HPDE6-E6E7 (cell line): ENCODE results near the gene IMMP2L.

ENCODE experiments used
- DNase-seq: peaks from one replicate; pipeline ENCODE4 v3.0.0; 2011; ENCODE audit warnings: missing footprints; ENCODE audit errors: extremely low spot score

Gene IMMP2L

DNA sequence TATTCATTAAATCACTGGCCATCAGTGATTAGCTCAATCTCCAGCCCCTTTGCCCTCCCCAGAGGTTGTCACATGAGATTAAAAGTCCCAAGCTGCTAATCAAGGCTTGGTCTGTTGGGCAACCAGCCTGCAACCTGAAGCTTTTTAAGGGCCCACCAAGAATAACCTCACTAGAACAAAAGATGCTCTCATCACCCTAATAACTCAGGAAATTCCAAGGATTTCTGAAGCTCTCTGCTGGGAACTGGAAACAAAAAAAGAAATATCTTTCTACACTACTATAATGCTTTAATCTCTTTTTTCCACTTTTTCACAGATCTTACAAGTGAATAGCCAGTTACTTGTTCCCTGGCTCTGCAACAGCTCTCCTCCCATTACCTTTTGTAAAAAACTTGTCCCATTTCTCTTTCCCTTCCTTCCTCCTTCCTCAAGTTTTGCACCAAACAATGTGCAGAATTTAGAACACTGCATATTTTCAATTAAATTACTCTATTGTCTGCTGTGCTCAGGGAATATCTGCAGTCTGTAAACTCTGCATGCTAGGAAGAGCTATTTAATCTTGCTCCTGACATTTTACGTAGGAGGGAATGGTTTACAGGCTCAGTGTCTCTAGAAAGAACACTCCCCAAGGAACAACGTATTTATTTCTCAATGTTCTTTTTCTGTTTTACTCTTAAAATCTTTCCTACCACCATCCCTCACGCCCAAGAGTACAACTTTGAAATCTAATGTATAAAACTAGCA, 169.1 kb downstream of the IMMP2L start:
- DNase-seq, result no peak

DNA sequence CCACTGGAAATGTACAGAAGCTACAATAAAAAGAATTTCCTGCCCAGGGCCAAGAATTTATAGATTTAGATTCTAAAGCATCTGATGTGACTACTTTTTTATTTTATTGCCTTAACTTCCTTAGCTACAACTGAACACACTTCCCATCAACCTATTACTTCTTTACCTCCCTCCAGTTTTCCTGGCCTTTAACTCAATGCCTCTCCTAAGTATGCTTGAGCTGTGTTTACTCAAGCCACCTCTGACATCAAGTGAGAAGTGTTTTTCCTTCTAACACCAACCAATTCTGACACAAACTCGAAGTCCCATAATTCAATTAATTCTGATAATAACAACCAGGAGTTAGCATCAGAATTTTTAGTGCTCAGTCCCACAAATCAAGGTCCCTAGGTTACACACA, 170.0 kb downstream of the IMMP2L start:
- DNase-seq, result no peak

GRCh38 chr7:111390000-111390399, 172.3 kb downstream of the IMMP2L start:
- no peak for DNase-seq

DNA sequence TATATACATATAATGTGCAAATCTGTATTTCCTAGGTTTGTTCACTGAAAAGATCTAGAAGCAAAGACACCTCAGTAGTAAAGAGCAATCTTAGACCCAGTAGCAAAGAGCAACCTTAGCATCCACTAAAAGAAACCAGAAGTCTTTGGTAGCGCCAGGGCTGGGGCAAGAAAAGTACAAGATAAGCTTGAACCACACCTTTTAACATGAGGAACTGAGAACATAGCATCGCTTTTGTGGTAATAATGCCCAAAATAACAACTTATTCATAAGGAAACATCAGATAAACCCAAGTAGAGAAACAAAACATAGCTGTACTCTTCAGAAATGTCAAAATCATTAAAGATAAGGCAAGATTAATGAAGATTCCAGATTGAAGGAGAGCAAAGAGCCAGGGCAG, 173.4 kb downstream of the IMMP2L start:
- DNase-seq, result no peak

- no peak for DNase-seq
Measured at GRCh38 chr7:111388016-111388415, 174.3 kb downstream of the IMMP2L start.

DNA sequence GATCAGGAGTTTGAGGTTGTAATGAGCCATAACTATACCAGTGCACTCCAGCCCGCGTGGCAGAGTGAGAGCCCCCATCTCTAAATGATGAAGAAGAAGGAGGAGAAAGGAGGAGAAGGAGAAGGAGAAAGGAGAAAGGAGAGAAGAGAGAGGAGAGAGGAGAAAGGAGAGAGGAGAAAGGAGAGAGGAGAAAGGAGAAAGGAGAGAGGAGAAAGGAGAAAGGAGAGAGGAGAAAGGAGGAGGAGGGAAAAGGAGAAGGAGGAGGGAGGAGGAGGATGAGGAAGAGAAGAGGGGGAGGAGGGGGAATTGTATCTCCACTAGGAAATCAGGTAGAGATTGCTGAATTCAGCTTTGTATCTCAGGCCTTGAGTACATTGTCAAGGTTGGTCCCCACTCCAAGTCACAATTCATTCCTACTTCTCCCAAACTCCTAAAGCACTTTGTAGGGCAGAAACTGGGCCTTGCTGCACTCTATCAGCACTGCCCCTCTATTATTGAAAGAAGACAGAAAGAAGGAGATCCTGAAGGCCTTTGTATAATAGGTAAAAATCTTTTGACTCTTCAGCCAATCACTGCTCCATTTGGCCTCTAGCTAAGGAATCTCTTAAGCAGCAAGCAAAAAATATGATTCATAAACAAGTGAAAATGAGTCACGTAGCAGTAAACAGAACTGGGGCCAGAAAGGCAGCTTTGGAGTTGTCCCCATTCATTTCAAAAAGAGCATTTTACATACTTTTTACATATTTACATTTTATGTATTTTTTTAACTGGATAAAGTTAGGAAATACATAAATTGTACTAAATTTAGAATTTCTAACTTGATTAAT, 178.0 kb downstream of the IMMP2L start:
- peak; percentile 39 for DNase-seq

- DNase-seq, result no peak
Measured at GRCh38 chr7:111383133-111383532, 179.2 kb downstream of the IMMP2L start.

DNA sequence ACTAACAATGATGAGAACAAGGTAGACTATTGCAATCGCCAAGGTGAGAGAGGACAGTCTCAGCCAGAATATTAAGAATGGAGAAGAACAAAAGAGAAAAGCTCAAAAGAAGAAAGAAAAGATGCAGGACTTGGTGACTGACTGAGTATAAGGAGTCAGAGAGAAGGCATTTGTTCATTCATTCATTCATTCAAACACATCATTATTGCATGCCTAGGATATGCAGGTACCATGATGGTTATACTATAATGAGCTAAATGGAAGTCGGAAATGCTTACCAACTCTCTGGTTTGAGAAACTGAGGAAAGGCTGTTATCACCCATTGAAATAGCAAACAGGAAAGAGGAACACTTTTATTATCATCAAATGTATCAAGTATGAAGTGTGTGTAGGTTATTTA, 180.7 kb downstream of the IMMP2L start:
- DNase-seq, result no peak

- DNase-seq, result no peak
Measured at GRCh38 chr7:111380945-111381344, 181.3 kb downstream of the IMMP2L start.

GRCh38 chr7:111374027-111374426, 188.3 kb downstream of the IMMP2L start:
- no peak for DNase-seq

DNA sequence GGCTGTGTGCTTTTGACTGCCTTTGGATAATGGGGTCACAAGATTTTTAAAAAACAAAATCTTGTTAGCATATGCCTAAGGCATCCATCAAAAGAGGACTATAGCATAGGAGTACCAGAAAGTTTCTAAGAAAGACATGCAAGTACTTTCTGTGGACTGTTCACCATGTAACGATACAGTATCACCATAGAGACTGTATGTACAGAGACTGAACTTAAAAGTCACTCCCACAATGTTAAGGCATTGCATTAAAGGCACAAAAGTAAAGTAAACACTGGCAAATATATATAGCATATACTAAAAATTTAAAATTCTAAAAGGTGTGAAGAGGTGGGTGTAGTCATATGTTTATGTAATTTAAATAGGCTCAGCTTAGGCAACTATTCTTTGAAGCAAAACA, 190.9 kb downstream of the IMMP2L start:
- DNase-seq, result no peak

GRCh38 chr7:111370002-111370401, 192.3 kb downstream of the IMMP2L start:
- DNase-seq, result no peak

GRCh38 chr7:111368381-111369065, 193.8 kb downstream of the IMMP2L start:
- no peak for DNase-seq

DNA sequence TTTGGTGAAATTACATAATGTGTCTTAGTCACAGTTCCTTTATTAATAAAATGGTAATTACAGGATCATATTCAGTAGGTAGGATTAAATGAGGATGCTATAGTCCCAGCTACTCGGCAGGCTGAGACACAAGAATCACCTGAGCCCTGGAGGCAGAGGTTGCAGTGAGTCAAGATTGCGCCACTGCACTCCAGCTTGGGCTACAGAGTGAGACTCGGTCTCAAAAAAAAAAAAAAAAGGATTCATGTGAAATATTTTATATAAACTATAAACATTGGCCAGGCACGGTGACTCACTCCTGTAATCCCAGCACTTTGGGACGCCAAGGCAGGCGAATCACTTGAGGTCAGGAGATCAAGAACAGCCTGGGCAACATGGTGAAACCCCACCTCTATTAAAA, 197.9 kb downstream of the IMMP2L start:
- no peak for DNase-seq

DNA sequence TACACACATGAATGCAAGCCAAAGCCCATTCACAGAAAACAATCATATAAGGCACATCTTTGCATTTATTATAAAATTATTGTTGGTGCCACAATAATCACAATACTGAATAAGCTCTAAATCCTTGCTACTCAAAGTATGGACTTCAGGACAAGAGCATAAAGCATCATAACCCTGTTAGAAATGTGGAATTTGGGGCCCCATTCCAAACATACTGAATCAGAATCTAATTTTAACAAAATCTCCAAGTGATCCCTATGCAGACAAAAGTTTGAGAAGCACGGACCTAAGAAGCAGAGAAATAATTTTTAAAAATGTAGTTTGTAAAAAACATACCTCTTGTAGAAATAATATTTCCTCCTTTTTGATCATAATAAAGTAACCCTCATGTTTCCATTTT, 199.2 kb downstream of the IMMP2L start:
- DNase-seq, result no peak

- DNase-seq, result peak; percentile 16
Measured at GRCh38 chr7:111362506-111363054, 199.7 kb downstream of the IMMP2L start.

- no peak for DNase-seq
Measured at GRCh38 chr7:111358915-111359314, 203.4 kb downstream of the IMMP2L start.

DNA sequence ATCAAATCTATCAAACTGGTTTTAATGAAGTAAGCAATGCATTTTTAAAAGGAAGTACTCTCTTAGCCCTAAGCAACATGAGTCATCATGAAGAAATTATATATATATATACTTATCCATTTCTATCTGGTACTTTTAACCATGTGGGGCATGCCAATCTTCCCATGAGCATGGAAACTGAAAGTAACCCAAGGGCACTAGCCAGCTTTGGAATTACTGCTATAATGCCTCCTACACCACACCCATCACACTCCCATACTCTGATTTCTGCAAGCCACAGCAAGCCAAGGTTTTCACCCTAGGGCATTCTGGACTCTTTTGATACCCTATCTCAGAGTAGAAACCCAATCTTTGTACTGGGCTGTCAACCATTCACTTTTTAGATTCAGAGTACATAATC, 204.6 kb downstream of the IMMP2L start:
- DNase-seq, result peak; percentile 47

DNA sequence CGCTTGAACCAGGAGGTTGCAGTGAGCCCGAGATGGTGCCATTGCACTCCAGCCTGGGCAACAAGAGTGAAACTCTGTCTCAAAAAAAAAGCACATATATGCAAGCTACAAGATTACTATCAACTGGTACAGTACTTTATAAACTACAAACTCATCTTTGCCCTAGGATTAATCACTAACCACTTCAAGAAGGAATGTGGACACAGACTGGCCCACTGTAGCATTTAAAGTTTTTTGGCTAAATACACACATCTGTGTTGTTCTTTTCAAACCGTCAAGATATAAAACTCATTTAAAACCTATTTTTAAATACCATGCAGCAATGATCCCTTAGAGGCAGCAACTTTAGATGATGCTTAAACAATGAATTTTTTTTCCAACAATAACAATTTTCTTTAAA, 205.4 kb downstream of the IMMP2L start:
- no peak for DNase-seq

- no peak for DNase-seq
Measured at GRCh38 chr7:111352319-111352718, 210.0 kb downstream of the IMMP2L start.

GRCh38 chr7:111346219-111346618, 216.1 kb downstream of the IMMP2L start:
- DNase-seq, result no peak

DNA sequence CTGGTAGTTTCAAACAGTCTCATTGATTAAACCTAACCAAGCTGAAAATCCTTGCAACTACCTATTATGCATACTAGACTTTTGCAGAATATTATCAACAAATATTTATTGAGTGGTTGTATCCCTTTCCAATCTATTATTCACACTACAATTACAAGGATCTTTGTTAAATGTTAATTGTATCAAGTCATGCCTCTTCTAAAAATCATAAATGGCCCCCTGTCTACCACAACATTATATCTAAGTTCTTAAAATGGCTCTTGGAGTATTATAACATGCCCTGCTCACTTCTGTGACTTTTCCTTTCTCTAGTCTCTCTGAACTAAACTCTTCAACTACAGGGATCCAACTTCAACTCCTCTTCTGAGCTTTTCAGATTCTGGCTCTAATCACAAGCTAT, 219.3 kb downstream of the IMMP2L start:
- no peak for DNase-seq
